Fibroblast of peridontal ligament (primary cell): ENCODE data around the gene LILRA1.
"Not testable (repeated sequence)": the region's sequence is repeated elsewhere in the genome, so short reads cannot be mapped to it uniquely, and the experiment has no call there.

Experiments used
- DNase-seq: peaks from one replicate; pipeline ENCODE4 v3.0.0-alpha.2; 2010; ENCODE audit errors: extremely low read depth

Gene LILRA1

DNA sequence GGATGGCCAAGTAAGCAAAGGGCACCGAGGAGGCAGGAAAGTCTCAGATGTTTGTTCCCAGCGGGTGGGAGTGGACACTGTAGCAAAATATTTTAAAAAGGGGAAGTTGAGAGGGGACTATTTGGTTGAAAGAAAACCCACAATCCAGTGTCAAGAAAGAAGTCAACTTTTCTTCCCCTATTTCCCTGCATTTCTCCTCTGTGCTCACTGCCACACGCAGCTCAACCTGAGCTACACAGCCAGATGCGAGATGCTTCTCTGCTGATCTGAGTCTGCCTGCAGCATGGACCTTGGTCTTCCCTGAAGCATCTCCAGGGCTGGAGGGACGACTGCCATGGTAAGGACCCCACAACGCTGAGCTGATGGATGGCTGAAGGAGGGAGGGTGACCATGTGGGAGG, at the start of gene LILRA1:
Gene LILRA1, plus strand, starts transcription at position 188 of the 400 bp plus-strand sequence. CDS start 613 bp downstream, outside the sequence.
- DNase-seq = not testable (repeated sequence)

DNA sequence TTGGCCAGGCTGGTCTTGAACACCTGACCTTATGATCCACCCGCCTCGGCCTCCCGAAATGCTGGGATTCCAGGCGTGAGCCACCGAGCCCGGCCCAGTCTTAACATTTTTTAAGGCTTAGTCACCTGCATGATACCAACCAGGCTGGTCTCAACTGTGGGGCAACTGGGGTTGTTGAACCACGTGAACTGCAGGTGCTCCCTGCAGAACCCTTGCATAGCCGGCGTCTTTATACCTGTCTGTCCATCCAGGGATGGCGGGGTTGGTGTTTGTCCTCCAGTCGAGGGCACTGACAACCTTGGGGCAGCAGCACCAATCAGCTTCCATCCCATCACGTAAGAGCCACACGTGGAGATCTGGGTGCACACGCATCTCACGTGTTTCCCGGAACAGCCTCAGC, 44.6 kb upstream of the LILRA1 start:
- no peak for DNase-seq

DNA sequence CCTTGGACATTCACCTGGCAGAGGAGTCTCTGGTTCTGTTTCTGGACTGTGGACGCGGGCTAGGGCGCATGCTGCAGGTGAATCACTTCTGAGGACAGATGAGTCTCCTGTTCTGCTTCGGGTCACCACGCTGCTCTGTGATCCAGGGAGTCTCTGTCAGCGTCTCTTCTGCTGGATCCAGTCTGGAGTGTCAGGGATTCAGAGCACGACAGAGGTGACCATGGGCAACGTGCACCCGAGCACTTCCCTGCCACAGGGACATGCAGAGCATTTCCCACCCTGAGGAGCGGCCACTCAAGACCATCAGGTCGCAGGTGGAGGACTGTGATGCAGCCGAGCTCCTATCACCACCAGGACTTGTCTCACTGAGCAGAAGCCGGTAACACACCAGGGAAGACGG, 44.2 kb upstream of the LILRA1 start:
- no peak for DNase-seq

DNA sequence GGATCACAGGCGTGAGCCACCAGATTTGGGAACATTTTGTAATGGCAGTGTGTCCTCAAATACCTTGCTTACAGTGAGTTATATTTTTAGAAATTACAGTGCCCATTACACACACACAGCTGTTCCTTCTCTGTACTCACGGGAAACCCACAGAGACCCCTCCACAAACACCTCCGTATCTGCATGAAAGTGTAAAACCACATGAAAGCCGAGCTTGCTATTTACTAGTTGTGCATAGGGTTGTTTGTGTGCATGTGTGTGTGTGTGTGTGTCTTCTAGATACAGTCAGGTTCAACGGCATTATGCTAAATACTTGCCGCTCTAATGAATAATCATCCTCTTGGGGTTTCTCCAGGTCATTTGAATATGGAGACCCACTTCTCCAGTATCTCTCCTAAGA, 42.1 kb upstream of the LILRA1 start:
- DNase-seq = no peak

DNA sequence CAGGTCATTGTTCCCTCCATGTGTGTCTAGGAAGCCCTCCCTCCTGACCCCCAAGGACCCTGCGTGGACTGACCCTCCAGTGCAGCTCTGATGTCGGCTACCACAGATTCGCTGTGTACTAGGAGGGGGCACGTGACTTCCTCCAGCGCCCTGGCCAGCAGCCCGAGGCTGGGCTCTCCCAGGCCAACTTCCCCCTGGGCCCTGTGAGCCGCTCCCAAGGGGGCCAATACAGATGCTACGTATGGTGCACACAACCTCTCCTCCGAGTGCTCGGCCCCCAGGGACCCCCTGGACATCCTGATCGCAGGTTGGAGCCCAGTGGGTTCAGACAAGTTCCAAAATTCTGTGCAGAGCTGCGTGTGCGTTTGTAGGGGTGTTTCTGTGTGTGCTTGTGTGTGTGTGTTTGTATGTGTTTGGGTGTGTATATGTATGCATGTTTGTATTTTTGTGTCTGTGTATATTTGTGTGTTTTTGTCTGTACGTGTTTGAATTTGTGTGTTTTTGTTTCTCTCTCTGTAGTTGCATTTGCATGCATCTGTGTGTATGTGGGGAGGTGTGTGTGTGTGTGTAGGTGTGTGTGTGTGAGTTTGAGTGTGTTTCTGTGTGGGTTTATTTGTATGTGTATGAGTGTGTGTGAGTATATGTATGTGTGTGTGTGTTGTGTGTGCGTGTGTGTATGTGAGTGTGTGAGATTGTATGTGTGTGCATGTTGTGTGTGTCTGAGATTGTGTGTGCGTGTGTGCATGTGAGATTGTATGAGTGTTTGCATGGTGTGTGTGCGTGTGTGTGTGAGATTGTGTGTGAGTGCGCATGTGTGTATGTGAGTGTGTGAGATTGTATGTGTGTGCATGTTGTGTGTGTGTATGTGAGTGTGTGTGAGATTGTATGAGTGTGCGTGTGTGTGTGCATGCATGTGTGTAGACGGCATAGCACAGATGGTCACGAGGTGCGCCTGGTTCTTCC, 41.2 kb upstream of the LILRA1 start:
- DNase-seq = no peak

DNA sequence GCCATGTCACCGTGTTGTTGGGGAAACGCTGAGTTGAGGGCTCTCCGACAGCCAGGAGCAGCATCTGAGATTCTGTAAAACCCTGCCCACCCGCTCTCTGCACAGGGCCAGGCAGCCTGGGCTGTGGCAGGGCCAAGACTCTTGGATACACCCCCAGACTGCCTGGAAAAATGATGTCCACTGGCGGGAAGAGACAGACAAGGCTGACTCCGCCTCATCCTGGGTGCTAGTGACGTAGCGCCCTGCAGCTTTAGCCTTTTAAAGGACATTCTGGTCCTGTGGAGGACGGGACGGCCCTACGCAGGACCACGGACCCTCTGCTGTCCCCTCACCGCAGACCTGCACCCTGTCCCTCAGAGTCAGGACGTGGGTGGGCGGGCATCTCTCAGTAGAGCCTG, 40.5 kb upstream of the LILRA1 start:
- no peak for DNase-seq

DNA sequence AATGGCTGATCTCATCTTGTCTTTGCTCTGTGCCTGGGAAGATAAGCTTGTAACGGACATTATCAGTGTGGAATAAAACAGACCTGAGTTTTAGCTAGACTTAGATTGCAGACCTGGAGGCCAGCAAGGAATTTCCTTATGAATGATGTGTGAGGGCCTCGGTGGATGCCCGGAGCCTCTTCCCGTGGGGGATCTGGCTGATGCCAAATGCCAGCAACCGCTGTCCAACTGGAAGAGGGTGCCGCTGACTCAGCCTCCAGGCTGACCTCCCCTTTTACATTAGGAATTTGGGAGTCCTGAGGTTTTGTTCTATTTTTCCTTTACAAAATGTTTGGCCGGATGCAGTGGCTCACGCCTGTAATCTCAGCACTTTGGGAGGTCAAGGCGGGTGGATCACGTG, 39.4 kb upstream of the LILRA1 start:
- DNase-seq = no peak

DNA sequence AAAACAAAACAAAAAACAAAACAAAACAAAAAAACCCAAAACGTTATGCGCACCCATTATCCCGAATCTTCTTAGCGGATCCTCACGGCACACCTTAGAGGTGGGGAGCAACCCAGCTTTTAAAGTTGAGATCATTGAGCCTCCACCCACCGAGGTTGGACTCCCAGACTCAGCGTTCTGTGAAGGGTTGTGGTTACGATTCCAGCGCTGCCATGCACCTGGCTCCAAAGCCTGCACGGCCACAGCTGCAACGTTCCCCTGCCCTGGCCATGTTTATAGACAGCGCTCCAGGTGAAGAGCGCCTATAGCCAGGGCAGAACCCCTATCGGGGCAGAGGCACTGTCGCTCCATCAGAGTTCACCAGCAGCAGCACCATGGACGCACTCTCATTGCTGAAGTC, 38.5 kb upstream of the LILRA1 start:
- no peak for DNase-seq

DNA sequence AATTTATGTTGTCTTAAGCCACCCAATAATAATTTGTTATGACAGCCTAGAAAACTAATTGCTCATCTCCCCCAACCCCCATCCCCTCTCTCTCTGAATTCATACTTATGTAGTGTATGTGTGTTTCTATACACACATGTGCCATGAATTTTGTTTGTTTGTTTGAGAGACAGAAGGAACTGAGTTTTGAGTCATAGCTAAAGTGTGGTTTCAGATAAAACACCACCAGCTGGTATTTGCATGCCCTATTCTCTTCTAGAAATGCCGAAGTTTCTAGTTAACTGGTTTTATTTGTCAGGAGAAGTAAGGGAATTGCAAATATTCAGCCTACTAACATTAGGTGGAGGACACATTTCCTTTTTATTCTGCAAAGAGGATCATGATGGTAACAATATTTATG, 37.2 kb upstream of the LILRA1 start:
- no peak for DNase-seq

DNA sequence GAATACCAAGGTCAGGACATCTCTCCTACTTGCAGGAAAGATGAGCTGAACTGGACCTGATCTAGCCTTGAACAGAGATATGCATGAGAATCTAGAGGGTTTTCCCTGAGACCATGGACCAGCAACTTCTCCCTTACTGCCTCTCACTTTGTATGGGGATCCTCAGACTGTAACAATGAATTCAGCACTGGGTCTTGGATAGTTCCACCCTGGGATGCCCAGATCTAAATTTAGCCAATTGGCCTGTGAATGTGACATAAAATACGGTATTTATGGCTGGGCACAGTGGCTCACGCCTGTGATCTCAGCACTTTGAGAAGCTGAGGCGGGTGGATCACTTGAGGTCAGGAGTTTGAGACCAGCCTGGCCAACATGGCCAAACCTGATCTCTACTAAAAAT, 35.1 kb upstream of the LILRA1 start:
- DNase-seq = no peak

DNA sequence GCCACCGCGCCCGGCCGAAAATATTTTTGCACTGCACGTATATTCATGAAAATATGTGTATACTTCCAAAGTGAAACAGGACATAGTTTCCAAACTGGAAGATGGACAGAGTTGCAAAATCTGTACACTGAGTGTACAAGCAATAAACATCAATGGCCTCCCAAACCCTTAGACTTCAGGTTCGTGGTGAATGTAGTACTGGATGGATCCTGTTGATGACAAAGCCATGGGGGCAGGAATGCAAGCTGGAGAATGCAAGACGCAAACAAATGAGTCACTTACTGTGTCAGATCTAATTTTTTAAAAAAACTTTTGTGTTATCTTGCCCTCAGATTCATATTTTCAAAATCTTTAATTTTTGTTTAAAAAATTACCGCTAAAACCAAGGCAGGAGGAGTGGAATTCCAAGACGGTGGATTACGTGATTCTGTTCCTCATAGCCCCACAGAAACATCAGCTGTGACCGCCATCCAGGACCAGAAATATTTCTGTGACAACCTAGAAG, 32.5 kb upstream of the LILRA1 start:
- DNase-seq = no peak

DNA sequence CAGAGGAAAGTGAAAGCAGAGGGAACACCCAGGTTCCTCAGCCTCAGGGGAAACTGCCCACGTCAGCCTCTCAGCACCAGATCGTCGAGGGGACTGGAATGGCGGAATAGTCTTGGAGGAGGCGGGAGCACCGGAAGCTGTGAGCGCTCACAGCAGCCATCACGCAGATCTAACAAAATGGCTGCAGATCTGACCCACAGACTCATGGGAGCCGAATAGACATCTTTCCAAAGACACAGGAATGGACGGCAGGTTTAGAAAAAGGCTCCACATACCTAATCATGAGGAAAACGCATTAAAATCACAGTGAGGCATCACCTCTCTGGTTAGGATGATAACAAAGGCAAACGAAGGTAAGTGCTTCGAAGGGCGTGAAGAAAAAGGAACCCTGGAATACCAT, 31.6 kb upstream of the LILRA1 start:
- no peak for DNase-seq

DNA sequence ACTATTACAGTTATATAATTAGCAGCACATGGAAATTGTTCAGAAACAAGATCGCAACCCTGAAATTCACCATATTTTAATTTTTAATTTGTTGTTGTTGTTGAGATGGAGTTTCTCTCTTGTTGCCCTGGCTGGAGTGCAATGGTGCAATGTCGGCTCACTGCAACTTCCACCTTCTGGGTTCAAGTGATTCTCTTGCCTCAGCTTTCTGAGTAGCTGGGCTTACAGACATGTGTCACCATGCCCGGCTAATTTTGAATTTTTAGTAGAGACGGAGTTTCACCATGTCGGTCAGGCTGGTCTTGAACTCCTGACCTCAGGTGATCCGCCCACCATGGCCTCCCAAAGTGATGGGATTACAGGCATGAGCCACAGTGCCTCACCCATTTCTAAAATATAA, 30.2 kb upstream of the LILRA1 start:
- DNase-seq = not testable (repeated sequence)

DNA sequence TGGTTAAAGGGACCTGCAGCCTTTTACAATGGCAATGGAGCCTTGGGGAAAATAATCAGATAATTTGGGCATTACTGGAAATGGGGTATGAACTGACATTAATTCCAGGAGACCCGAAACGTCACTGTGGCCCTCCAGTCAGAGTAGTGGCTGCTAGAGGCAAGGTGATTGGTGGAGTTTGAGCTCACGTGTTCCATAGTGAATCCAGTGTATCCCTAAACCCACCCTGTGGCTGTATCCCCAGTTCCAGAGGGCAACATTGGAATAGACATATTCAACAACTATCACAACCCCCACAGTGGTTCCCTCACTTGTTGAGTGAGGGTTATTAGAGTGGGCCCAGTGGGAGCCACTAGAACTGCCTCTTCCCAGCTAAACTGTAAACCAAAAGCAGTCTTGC, 23.1 kb upstream of the LILRA1 start:
- no peak for DNase-seq

DNA sequence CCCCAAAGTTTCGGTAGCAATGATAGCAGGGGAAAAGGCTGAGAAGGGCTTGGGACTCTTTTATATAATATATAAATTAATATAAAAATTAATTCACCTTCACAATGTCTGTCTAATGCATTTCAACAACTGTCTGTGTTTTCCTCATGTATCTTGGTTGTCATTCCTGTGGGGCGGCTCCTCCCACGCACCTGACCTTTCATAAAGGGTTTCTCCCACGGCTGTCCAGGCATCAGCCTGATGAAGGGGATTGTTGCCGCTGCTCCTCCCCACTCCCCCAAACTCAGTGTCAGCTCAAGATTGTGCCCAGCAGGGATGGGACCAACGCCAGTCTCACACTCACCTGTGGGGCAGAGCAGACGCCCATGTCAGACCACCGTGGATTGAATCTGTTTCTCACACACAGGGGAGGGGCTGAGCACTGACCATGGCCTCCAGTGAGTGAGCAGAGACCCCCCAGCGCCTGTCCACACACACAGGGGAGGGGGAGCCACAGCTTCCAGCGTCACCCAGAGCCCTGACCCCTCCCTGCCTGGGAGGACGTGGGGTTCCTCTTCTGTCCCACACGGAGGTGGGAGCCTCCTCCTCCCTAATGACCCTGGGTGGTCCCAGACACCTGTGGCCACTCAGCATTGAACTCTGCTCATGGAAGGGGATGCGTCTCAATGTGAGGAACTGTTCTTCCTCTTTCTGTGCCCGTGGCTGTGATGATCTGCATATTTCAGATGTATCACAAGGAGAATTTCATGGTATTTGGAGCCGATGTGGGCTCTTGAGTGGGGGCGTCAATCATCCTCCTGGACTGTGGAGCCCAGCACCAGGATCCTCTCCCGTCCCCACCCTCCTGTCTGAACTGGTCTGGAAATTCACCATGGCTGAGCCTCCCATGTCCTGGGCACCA, 21.5 kb upstream of the LILRA1 start:
- DNase-seq = not testable (repeated sequence)

DNA sequence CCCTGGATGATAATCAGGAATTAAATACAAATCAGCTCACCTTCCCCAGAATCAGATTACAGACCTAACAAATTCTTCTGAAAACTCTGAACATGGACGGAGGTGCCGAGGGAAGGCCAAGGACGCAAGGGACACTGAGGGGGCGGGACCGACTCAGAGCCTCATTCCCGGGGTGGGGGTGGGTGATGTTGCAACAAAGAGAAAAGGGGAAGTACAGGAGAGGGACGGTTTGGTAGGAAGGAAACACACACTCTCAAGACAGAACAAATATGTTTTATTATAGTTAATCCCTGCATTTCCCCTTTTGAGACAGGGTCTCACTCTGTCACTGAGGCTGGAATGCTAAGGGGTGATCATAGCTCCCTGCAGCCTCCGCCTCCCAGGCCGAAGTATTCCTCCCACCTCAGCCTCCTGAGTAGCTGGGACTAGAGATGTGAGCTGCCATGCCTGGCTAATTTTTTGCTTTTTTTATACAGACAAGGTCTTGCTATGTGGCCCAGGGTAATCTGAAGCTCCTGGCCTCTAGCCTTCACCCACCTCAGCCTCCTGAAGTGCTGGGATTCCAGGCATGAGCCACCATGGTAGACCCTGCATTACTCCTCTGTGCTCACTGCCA, 20.6 kb upstream of the LILRA1 start:
- no peak for DNase-seq

DNA sequence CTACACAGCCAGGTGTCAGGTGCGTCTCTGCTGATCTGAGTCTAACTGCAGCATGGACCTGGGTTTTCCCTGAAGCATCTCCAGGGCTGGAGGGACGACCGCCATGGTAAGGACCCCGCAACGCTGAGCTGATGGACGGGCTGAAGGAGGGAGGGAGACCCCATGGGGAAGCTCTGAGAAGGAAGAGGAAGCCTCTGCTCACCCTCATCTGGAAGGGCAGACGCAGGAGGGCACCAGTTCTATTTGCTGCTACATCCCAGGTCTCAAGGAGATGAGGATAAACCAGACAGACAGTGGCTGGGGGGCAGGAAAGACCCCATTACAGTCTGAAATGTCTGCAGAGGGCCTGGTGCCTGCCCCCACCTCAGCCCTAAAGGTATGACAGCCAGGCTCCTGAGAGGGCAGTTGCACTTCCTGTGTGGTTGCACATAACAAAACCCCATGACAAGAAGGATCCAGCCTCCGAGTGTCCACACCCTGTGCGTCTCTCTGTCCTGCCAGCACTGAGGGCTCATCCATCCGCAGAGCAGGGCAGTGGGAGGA, 20.0 kb upstream of the LILRA1 start, which contains the start of gene LILRA2:
Gene LILRA2, plus strand, starts transcription at position 461 of the 543 bp plus-strand sequence. CDS start 89 bp downstream, outside the sequence.
- DNase-seq = no peak

DNA sequence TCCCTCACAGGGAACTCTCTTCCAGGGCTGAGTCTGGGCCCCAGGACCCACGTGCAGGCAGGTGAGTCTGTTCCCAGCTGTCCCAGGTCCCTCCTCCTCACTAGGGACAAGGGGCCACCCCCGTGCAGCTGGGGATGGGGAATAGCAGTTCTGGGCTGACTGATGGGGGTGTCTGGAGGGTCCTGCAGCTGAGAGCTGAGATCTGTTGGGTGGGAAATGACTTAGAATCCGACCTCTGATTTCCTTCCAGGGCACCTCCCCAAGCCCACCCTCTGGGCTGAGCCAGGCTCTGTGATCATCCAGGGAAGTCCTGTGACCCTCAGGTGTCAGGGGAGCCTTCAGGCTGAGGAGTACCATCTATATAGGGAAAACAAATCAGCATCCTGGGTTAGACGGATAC, 19.4 kb upstream of the LILRA1 start:
- no peak for DNase-seq

DNA sequence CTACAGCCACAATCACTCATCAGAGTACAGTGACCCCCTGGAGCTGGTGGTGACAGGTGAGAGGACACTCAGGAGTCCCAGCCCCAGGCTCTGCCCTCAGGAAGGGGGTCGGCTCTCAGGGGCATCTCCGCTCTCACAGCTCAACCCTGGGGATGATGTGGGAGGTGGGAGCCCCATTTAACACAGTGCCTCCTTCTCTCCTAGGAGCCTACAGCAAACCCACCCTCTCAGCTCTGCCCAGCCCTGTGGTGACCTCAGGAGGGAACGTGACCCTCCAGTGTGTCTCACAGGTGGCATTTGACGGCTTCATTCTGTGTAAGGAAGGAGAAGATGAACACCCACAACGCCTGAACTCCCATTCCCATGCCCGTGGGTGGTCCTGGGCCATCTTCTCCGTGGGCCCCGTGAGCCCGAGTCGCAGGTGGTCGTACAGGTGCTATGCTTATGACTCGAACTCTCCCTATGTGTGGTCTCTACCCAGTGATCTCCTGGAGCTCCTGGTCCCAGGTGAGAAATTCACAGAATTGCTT, 18.8 kb upstream of the LILRA1 start:
- no peak for DNase-seq

DNA sequence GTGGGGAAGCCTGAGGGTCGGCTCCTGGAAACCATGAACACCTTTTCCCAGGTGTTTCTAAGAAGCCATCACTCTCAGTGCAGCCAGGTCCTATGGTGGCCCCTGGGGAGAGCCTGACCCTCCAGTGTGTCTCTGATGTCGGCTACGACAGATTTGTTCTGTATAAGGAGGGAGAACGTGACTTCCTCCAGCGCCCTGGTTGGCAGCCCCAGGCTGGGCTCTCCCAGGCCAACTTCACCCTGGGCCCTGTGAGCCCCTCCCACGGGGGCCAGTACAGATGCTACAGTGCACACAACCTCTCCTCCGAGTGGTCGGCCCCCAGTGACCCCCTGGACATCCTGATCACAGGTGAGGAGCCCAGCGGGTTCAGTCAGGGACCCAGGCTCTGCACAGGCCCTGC, 18.2 kb upstream of the LILRA1 start:
- not testable (repeated sequence) for DNase-seq

DNA sequence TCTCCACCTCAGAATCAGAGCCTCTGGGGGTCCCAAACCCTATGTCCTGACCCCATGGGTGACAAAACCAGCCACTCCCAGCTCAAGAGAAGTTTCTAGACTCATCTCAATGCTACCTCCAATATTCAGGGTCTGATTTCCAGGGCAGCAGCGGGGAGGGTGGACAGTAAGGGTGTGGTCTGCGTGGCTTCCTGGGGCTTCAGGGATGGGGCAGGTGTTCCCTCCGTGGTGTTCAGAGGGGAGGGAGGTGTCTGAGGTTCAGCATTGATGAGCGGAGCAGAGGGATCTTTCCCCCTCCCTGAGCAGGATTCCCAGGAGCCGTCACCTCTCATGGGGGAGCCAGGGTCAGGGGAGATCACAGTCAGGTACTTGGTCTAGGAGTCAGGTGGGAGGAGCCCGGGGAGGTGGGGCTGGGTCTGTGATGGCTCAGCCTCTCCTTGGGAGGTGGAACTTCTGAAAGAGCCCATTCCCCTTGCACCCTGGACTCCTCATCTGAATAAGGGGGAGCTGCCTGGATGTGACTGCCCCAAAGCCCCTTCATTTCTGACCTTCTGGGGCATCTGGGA, 16.9 kb upstream of the LILRA1 start:
- DNase-seq = no peak
